ENCODE measurements around the gene SH3TC1. TPM values are rescaled to one million over a fixed set of nuclear protein-coding genes. Genes with fewer than 3 reads are reported as not detected.

The SH3TC1 gene
- polyA plus RNA-seq, 1 donor (not counting 4 experiments of a cell fraction or from before 2014, with no cell fraction given): 12.3 TPM

DNA sequence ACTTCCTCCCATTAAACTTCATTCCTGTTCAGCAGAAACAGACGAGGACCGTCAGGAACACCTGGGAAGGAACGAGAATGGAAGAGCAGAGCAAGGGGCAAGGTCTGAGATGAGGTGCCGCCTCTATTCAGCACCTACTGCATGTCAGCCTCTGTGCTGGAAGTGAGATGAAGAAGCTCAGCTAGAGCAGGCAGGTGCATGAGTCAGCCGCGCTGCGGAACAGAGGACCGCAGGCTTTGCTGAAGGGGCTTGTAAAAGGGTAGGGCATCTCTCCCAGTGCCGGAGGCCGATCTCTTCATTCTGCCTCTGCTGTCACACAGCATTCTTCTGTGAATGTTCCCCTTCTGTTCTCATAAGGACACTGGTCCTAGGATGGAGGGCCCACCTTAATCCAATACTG is 34.4 kb upstream of the SH3TC1 start:
- no peak overlapping the region for H3K4me2 ChIP-seq (ENCODE audit: control insufficient read depth, extremely low read depth, insufficient read depth, low read depth, low read length)
- H3K9ac ChIP-seq (ENCODE audit: control insufficient read depth, extremely low read depth, insufficient read depth, low read length): no peak overlapping the region
- no peaks in the 10 kb centered on the region for H4K20me1 ChIP-seq (ENCODE audit: control insufficient read depth, extremely low read depth, insufficient read depth, low read length)
- H3K79me2 ChIP-seq (ENCODE audit: control insufficient read depth, insufficient read depth, low read length): no peaks in the 10 kb centered on the region
- no peaks in the 10 kb centered on the region for H3K36me3 ChIP-seq (ENCODE audit: control insufficient read depth in 2 of 2, extremely low read depth in 1 of 2, insufficient read depth in 2 of 2, low read length in 2 of 2)
- no peak overlapping the region for H2AFZ ChIP-seq (ENCODE audit: control insufficient read depth, low read length)
- H3K4me3 ChIP-seq (ENCODE audit: control insufficient read depth in 2 of 3, extremely low read depth in 1 of 3, insufficient read depth in 2 of 3, low read depth in 1 of 3, low read length in 3 of 3): no peak overlapping the region
- dilution Hi-C loops (cut with MboI; ENCODE audit: extremely low pct_ligation_motif_present, low sequenced_read_pairs): no loop called here
- DNase-seq (ENCODE audit: low read depth, low spot score): no peak
- FAIRE-seq: no peak
- H3K27me3 ChIP-seq (ENCODE audit: control insufficient read depth, extremely low read depth, insufficient read depth, low read length): no peaks in the 10 kb centered on the region
- H3K4me1 ChIP-seq (ENCODE audit: control insufficient read depth, extremely low read depth, insufficient read depth, low read length): peaks cover 26% of the 10 kb centered on the region
- peaks cover 4% of the 10 kb centered on the region for H3K9me3 ChIP-seq (ENCODE audit: control insufficient read depth, low read depth, low read length)
- TF ChIP-seq, protein P1, sequence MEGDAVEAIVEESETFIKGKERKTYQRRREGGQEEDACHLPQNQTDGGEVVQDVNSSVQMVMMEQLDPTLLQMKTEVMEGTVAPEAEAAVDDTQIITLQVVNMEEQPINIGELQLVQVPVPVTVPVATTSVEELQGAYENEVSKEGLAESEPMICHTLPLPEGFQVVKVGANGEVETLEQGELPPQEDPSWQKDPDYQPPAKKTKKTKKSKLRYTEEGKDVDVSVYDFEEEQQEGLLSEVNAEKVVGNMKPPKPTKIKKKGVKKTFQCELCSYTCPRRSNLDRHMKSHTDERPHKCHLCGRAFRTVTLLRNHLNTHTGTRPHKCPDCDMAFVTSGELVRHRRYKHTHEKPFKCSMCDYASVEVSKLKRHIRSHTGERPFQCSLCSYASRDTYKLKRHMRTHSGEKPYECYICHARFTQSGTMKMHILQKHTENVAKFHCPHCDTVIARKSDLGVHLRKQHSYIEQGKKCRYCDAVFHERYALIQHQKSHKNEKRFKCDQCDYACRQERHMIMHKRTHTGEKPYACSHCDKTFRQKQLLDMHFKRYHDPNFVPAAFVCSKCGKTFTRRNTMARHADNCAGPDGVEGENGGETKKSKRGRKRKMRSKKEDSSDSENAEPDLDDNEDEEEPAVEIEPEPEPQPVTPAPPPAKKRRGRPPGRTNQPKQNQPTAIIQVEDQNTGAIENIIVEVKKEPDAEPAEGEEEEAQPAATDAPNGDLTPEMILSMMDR (optimal IDR thresholded peaks at IDR 0.05 in 1 of 3, IDR thresholded peaks at IDR 0.05 in 1 of 3, conservative IDR thresholded peaks at IDR 0.05 in 1 of 3; ENCODE audit: extremely low read depth in 1 of 3, insufficient read depth in 2 of 3, low read length in 3 of 3): no peak
- no peak for TF ChIP-seq EZH2 (IDR thresholded peaks at IDR 0.05; ENCODE audit: low read length)
- peak overlapping the region; percentile 16 for H3K27ac ChIP-seq (ENCODE audit: control insufficient read depth, insufficient read depth, low read length)
- no peaks in the 10 kb centered on the region for H3K9me1 ChIP-seq (ENCODE audit: control insufficient read depth, extremely low read depth, insufficient read depth, low read length)

DNA sequence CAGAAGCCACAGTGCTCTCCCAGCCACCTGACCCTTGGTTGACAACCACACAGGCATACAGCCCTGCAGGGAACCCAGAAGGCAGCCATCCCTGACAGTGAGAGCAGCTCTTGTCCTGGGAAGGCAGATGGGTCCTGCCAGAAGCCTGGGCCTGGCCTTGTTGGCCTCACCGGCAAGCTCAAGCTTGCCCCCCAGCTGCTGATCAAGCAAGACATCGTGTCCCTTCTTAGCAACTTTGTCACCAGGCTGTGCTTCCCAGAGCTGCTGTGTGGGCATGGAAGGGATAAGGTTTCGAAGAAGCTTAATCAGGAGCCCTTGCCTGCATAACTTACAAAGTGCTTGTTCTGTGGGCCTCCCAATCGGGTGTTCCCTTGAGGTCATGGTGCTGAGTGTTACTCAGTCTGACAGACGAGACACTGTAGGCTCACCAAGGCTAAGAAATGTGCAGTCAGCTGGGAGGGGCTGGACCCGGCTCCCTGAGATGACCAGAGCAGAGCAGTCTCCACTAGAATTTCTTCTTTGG is 33.7 kb upstream of the SH3TC1 start:
- Histone ChIP-seq H4K20me1 (ENCODE audit: control insufficient read depth, extremely low read depth, insufficient read depth, low read length) (no peaks in the 10 kb centered on the region), H3K4me3 (ENCODE audit: control insufficient read depth in 2 of 3, extremely low read depth in 1 of 3, insufficient read depth in 2 of 3, low read depth in 1 of 3, low read length in 3 of 3) (no peak overlapping the region), H3K79me2 (ENCODE audit: control insufficient read depth, insufficient read depth, low read length) (no peaks in the 10 kb centered on the region), H2AFZ (ENCODE audit: control insufficient read depth, low read length) (no peak overlapping the region), H3K27me3 (ENCODE audit: control insufficient read depth, extremely low read depth, insufficient read depth, low read length) (no peaks in the 10 kb centered on the region), H3K9me3 (ENCODE audit: control insufficient read depth, low read depth, low read length) (peaks cover 4% of the 10 kb centered on the region), H3K9ac (ENCODE audit: control insufficient read depth, extremely low read depth, insufficient read depth, low read length) (no peak overlapping the region), H3K4me2 (ENCODE audit: control insufficient read depth, extremely low read depth, insufficient read depth, low read depth, low read length) (no peak overlapping the region), H3K27ac (ENCODE audit: control insufficient read depth, insufficient read depth, low read length) (no peak overlapping the region), H3K4me1 (ENCODE audit: control insufficient read depth, extremely low read depth, insufficient read depth, low read length) (peaks cover 26% of the 10 kb centered on the region), H3K9me1 (ENCODE audit: control insufficient read depth, extremely low read depth, insufficient read depth, low read length) (no peaks in the 10 kb centered on the region), H3K36me3 (ENCODE audit: control insufficient read depth in 2 of 2, extremely low read depth in 1 of 2, insufficient read depth in 2 of 2, low read length in 2 of 2) (no peaks in the 10 kb centered on the region)
- TF ChIP-seq, protein P1 (optimal IDR thresholded peaks at IDR 0.05 in 1 of 3, IDR thresholded peaks at IDR 0.05 in 1 of 3, conservative IDR thresholded peaks at IDR 0.05 in 1 of 3; ENCODE audit: extremely low read depth in 1 of 3, insufficient read depth in 2 of 3, low read length in 3 of 3): no peak
- no peak for TF ChIP-seq EZH2 (IDR thresholded peaks at IDR 0.05; ENCODE audit: low read length)
- dilution Hi-C loops (cut with MboI; ENCODE audit: extremely low pct_ligation_motif_present, low sequenced_read_pairs): no loop called here
- DNase-seq (ENCODE audit: low read depth, low spot score) (no peak), FAIRE-seq (no peak)

Measured in keratinocyte (primary cell).